Lower leg skin (tissue), 3 donors: Measurements from ENCODE around the gene GNAS-AS1.

ENCODE experiments used
- CTCF ChIP-seq, 3 donors: fragments of 450-650 bp; IDR thresholded peaks; one replicate each; pipeline ENCODE4 v1.5.1; 2016; ENCODE audit warnings: antibody characterized with exemption in 3 of 3, mild to moderate bottlenecking in 3 of 3, moderate library complexity in 2 of 3
- POLR2A ChIP-seq, 2 donors: fragments of 450-650 bp; IDR thresholded peaks; one replicate each; pipeline ENCODE4 v1.6.1; 2016 to 2017; ENCODE audit warnings: antibody characterized with exemption in 2 of 2, mild to moderate bottlenecking in 1 of 2, moderate library complexity in 1 of 2

- TF ChIP-seq POLR2A (IDR thresholded peaks at IDR 0.05): no peak
- no peak for TF ChIP-seq CTCF (IDR thresholded peaks at IDR 0.05)
Measured at GRCh38 chr20:58883241-58883691, 32.6 kb upstream of the GNAS-AS1 start.
